ENCODE measurements around the gene ACER3. TPM values are rescaled to one million over a fixed set of nuclear protein-coding genes. Genes with fewer than 3 reads are reported as not detected.

The ACER3 gene
- total and polyA plus RNA-seq, 2 donors (not counting 1 experiment from before 2014, with no cell fraction given): 3.3 to 12.9 TPM

GRCh38 chr11:76839311-76839710 lies 21.4 kb upstream of the ACER3 start:
- H3K27me3 ChIP-seq (replicated peaks in 1 of 4; ENCODE audit: control extremely low read depth in 1 of 4, control insufficient read depth in 3 of 4, insufficient read depth in 4 of 4, low read length in 3 of 4): peaks cover 0 to 9% (median 0%) of the 10 kb centered on the region in 4 experiments
- no peak overlapping the region for H3K27ac Mint-ChIP-seq
- H3K4me3 Mint-ChIP-seq: no peak overlapping the region
- H3K9ac ChIP-seq (ENCODE audit: low read length): no peak overlapping the region
- no peaks in the 10 kb centered on the region for H3K4me1 ChIP-seq (ENCODE audit: control insufficient read depth in 2 of 2, insufficient read depth in 2 of 2, low read length in 2 of 2)
- no peak overlapping the region for H3K27ac ChIP-seq (ENCODE audit: low read length in 2 of 2)
- WGBS (ENCODE audit: insufficient coverage): no CpG with 5 or more reads among the region's 1 CpG
- H3K36me3 ChIP-seq (replicated peaks in 1 of 2; ENCODE audit: control extremely low read depth in 1 of 2, control insufficient read depth in 1 of 2, extremely low read depth in 1 of 2, insufficient read depth in 2 of 2, low read length in 1 of 2): no peaks in the 10 kb centered on the region
- TF ChIP-seq EZH2 (IDR thresholded peaks at IDR 0.05; ENCODE audit: borderline replicate concordance, insufficient read depth, low read depth, low read length, poor library complexity, severe bottlenecking) (no peak), CTCF (IDR thresholded peaks at IDR 0.05) (no peak)
- no peak for DNase-seq
- no peaks in the 10 kb centered on the region for H3K4me1 Mint-ChIP-seq
- no peaks in the 10 kb centered on the region for H4K20me1 ChIP-seq (ENCODE audit: control insufficient read depth, insufficient read depth, low read length, poor library complexity, severe bottlenecking)
- intact Hi-C loops (cut with micrococcal nuclease): no loop called here
- POLR2A ChIA-PET: no interaction called here
- no peaks in the 10 kb centered on the region for H3K9me3 Mint-ChIP-seq (ENCODE audit: insufficient read depth)
- CTCF ChIA-PET: no interaction called here
- no peaks in the 10 kb centered on the region for H3K79me2 ChIP-seq (ENCODE audit: control insufficient read depth, insufficient read depth, low read length)
- H3K4me3 ChIP-seq (ENCODE audit: control extremely low read depth in 1 of 5, extremely low read depth in 1 of 5, insufficient read depth in 1 of 5, low read depth in 2 of 5, low read length in 4 of 5): no peak overlapping the region
- peaks cover 24% of the 10 kb centered on the region for H3K27me3 Mint-ChIP-seq
- peaks cover 0 to 1% (median 0%) of the 10 kb centered on the region in 3 donors for H3K9me3 ChIP-seq (ENCODE audit: control extremely low read depth in 1 of 3, control insufficient read depth in 2 of 3, insufficient read depth in 1 of 3, low read length in 2 of 3)
- ATAC-seq (ENCODE audit: low read depth): no peak
- H2AFZ ChIP-seq (ENCODE audit: insufficient read depth, low read depth, low read length, poor library complexity, severe bottlenecking): no peak overlapping the region
- no peak overlapping the region for H3K4me2 ChIP-seq (replicated peaks; ENCODE audit: low read depth, low read length, poor library complexity, severe bottlenecking)

GRCh38 chr11:76841923-76842452 lies 18.7 kb upstream of the ACER3 start:
- no peaks in the 10 kb centered on the region for H3K9me3 Mint-ChIP-seq (ENCODE audit: insufficient read depth)
- no peak for DNase-seq
- H3K27me3 Mint-ChIP-seq: peaks cover 31% of the 10 kb centered on the region

More at GRCh38 chr11:76841923-76842452, 18.7 kb upstream of the ACER3 start:
- no peak overlapping the region for H3K4me2 ChIP-seq (replicated peaks; ENCODE audit: low read depth, low read length, poor library complexity, severe bottlenecking)
- intact Hi-C loops (cut with micrococcal nuclease): no loop called here
- H4K20me1 ChIP-seq (ENCODE audit: control insufficient read depth, insufficient read depth, low read length, poor library complexity, severe bottlenecking): no peaks in the 10 kb centered on the region
- H2AFZ ChIP-seq (ENCODE audit: insufficient read depth, low read depth, low read length, poor library complexity, severe bottlenecking): no peak overlapping the region
- H3K27ac ChIP-seq (ENCODE audit: low read length in 2 of 2): no peak overlapping the region
- peaks cover 0 to 1% (median 0%) of the 10 kb centered on the region in 3 donors for H3K9me3 ChIP-seq (ENCODE audit: control extremely low read depth in 1 of 3, control insufficient read depth in 2 of 3, insufficient read depth in 1 of 3, low read length in 2 of 3)
- no peaks in the 10 kb centered on the region for H3K79me2 ChIP-seq (ENCODE audit: control insufficient read depth, insufficient read depth, low read length)
- CTCF ChIA-PET: interaction anchor here (1.3 kb wide), 1 partner anchor 1739 kb away, joined by 3 read pairs; no protein-coding TSS in a partner anchor
- H3K9ac ChIP-seq (ENCODE audit: low read length): no peak overlapping the region
- no peak overlapping the region for H3K4me3 ChIP-seq (ENCODE audit: control extremely low read depth in 1 of 5, extremely low read depth in 1 of 5, insufficient read depth in 1 of 5, low read depth in 2 of 5, low read length in 4 of 5)
- Mint-ChIP-seq H3K27ac (no peak overlapping the region), H3K4me1 (no peaks in the 10 kb centered on the region), H3K4me3 (no peak overlapping the region)
- H3K4me1 ChIP-seq (ENCODE audit: control insufficient read depth in 2 of 2, insufficient read depth in 2 of 2, low read length in 2 of 2): no peaks in the 10 kb centered on the region
- POLR2A ChIA-PET: no interaction called here
- 86% methylated on average over 4 of the region's 4 CpGs for WGBS (ENCODE audit: insufficient coverage)
- no peak for TF ChIP-seq EZH2 (IDR thresholded peaks at IDR 0.05; ENCODE audit: borderline replicate concordance, insufficient read depth, low read depth, low read length, poor library complexity, severe bottlenecking)
- TF ChIP-seq CTCF (IDR thresholded peaks at IDR 0.05): no peak
- no peaks in the 10 kb centered on the region for H3K36me3 ChIP-seq (replicated peaks in 1 of 2; ENCODE audit: control extremely low read depth in 1 of 2, control insufficient read depth in 1 of 2, extremely low read depth in 1 of 2, insufficient read depth in 2 of 2, low read length in 1 of 2)
- H3K27me3 ChIP-seq (replicated peaks in 1 of 4; ENCODE audit: control extremely low read depth in 1 of 4, control insufficient read depth in 3 of 4, insufficient read depth in 4 of 4, low read length in 3 of 4): peaks cover 0 to 11% (median 0%) of the 10 kb centered on the region in 4 experiments
- no peak for ATAC-seq (ENCODE audit: low read depth)
